ENCODE measurements around the gene DLEC1. TPM values are rescaled to one million over a fixed set of nuclear protein-coding genes. Genes with fewer than 3 reads are reported as not detected.
"Not testable (repeated sequence)": the region's sequence is repeated elsewhere in the genome, so short reads cannot be mapped to it uniquely, and the experiment has no call there.

Gene DLEC1
- total and polyA plus RNA-seq, 2 donors (not counting 1 experiment from before 2014, with no cell fraction given), result under 0.01 to 0.02 TPM

DNA sequence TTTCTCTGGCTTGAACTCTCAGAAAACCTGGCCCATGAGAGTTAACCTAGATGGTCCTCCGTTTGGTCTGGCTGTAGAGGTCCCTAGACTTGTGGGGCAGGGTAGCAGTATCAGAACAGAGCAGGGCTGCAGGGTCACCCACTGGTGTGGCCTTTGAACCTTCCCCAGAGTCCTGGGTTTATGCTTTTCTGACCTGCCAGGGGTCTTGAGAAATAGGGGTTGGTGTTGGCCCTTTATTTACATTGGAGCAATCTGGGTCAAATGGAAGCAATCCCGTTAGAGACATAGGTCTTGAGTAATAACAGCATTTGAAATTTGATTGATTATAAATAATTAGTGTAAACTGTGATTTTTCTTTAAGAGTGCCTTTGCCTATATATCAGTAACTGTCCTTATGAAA lies 23.8 kb downstream of the DLEC1 start:
- Histone ChIP-seq H3K9me3 (ENCODE audit: control insufficient read depth, insufficient read depth, low read depth, low read length) (no peaks in the 10 kb centered on the region), H3K4me3 (replicated peaks in 1 of 4; ENCODE audit: control extremely low read depth in 1 of 4, insufficient read depth in 1 of 4, low read depth in 3 of 4, low read length in 4 of 4) (no peak overlapping the region), H3K9ac (ENCODE audit: insufficient read depth, low read length) (no peak overlapping the region), H4K20me1 (ENCODE audit: control insufficient read depth, extremely low read depth, insufficient read depth, low read length) (no peaks in the 10 kb centered on the region), H3K4me2 (ENCODE audit: extremely low read depth, insufficient read depth, low read length) (no peak overlapping the region), H3K27me3 (ENCODE audit: control insufficient read depth, insufficient read depth, low read length) (no peaks in the 10 kb centered on the region), H3K79me2 (ENCODE audit: control insufficient read depth, insufficient read depth, low read length) (no peaks in the 10 kb centered on the region), H3K27ac (ENCODE audit: insufficient read depth, low read length) (no peak overlapping the region), H2AFZ (ENCODE audit: low read length) (no peak overlapping the region), H3K4me1 (ENCODE audit: control insufficient read depth, extremely low read depth, insufficient read depth, low read length) (no peaks in the 10 kb centered on the region), H3K36me3 (ENCODE audit: control insufficient read depth, insufficient read depth, low read length) (no peaks in the 10 kb centered on the region)
- TF ChIP-seq, protein P1, sequence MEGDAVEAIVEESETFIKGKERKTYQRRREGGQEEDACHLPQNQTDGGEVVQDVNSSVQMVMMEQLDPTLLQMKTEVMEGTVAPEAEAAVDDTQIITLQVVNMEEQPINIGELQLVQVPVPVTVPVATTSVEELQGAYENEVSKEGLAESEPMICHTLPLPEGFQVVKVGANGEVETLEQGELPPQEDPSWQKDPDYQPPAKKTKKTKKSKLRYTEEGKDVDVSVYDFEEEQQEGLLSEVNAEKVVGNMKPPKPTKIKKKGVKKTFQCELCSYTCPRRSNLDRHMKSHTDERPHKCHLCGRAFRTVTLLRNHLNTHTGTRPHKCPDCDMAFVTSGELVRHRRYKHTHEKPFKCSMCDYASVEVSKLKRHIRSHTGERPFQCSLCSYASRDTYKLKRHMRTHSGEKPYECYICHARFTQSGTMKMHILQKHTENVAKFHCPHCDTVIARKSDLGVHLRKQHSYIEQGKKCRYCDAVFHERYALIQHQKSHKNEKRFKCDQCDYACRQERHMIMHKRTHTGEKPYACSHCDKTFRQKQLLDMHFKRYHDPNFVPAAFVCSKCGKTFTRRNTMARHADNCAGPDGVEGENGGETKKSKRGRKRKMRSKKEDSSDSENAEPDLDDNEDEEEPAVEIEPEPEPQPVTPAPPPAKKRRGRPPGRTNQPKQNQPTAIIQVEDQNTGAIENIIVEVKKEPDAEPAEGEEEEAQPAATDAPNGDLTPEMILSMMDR (conservative IDR thresholded peaks at IDR 0.05 in 1 of 2, IDR thresholded peaks at IDR 0.05 in 1 of 2; ENCODE audit: low read depth in 1 of 2, low read length in 2 of 2), result no peak
- TF ChIP-seq EZH2 (IDR thresholded peaks at IDR 0.05; ENCODE audit: low read length, missing control alignments), result no peak
- no peak for DNase-seq (ENCODE audit: low read depth in 2 of 2)

- H4K20me1 ChIP-seq (ENCODE audit: control insufficient read depth, extremely low read depth, insufficient read depth, low read length); H3K9me3 ChIP-seq (ENCODE audit: control insufficient read depth, insufficient read depth, low read depth, low read length); H3K9ac ChIP-seq (ENCODE audit: insufficient read depth, low read length); H3K27me3 ChIP-seq (ENCODE audit: control insufficient read depth, insufficient read depth, low read length); H2AFZ ChIP-seq (ENCODE audit: low read length); H3K27ac ChIP-seq (ENCODE audit: insufficient read depth, low read length); H3K79me2 ChIP-seq (ENCODE audit: control insufficient read depth, insufficient read depth, low read length); H3K4me1 ChIP-seq (ENCODE audit: control insufficient read depth, extremely low read depth, insufficient read depth, low read length); H3K4me3 ChIP-seq (replicated peaks in 1 of 4; ENCODE audit: control extremely low read depth in 1 of 4, insufficient read depth in 1 of 4, low read depth in 3 of 4, low read length in 4 of 4); H3K4me2 ChIP-seq (ENCODE audit: extremely low read depth, insufficient read depth, low read length); DNase-seq (ENCODE audit: low read depth in 2 of 2); H3K36me3 ChIP-seq (ENCODE audit: control insufficient read depth, insufficient read depth, low read length): not testable (repeated sequence)
These were observed 25.4 kb downstream of the DLEC1 start for GRCh38 chr3:38064453-38064852.

- Histone ChIP-seq H3K79me2 (ENCODE audit: control insufficient read depth, insufficient read depth, low read length) (no peaks in the 10 kb centered on the region), H3K4me2 (ENCODE audit: extremely low read depth, insufficient read depth, low read length) (no peak overlapping the region), H3K4me3 (replicated peaks in 1 of 4; ENCODE audit: control extremely low read depth in 1 of 4, insufficient read depth in 1 of 4, low read depth in 3 of 4, low read length in 4 of 4) (no peak overlapping the region), H4K20me1 (ENCODE audit: control insufficient read depth, extremely low read depth, insufficient read depth, low read length) (no peaks in the 10 kb centered on the region), H3K9me3 (ENCODE audit: control insufficient read depth, insufficient read depth, low read depth, low read length) (no peaks in the 10 kb centered on the region), H3K36me3 (ENCODE audit: control insufficient read depth, insufficient read depth, low read length) (no peaks in the 10 kb centered on the region), H3K27me3 (ENCODE audit: control insufficient read depth, insufficient read depth, low read length) (no peaks in the 10 kb centered on the region), H3K27ac (ENCODE audit: insufficient read depth, low read length) (no peak overlapping the region), H2AFZ (ENCODE audit: low read length) (no peak overlapping the region), H3K4me1 (ENCODE audit: control insufficient read depth, extremely low read depth, insufficient read depth, low read length) (no peaks in the 10 kb centered on the region), H3K9ac (ENCODE audit: insufficient read depth, low read length) (no peak overlapping the region)
- no peak for TF ChIP-seq EZH2 (IDR thresholded peaks at IDR 0.05; ENCODE audit: low read length, missing control alignments)
- TF ChIP-seq, protein P1 (conservative IDR thresholded peaks at IDR 0.05 in 1 of 2, IDR thresholded peaks at IDR 0.05 in 1 of 2; ENCODE audit: low read depth in 1 of 2, low read length in 2 of 2), result no peak
- DNase-seq (ENCODE audit: low read depth in 2 of 2), result no peak
These were observed 28.7 kb downstream of the DLEC1 start for GRCh38 chr3:38067508-38068233.
